ENCODE measurements around the gene SIPA1. TPM values are rescaled to one million over a fixed set of nuclear protein-coding genes. Genes with fewer than 3 reads are reported as not detected.

Gene SIPA1
- total RNA-seq, 1 experiment from 2014 or later, result 30.0 TPM

DNA sequence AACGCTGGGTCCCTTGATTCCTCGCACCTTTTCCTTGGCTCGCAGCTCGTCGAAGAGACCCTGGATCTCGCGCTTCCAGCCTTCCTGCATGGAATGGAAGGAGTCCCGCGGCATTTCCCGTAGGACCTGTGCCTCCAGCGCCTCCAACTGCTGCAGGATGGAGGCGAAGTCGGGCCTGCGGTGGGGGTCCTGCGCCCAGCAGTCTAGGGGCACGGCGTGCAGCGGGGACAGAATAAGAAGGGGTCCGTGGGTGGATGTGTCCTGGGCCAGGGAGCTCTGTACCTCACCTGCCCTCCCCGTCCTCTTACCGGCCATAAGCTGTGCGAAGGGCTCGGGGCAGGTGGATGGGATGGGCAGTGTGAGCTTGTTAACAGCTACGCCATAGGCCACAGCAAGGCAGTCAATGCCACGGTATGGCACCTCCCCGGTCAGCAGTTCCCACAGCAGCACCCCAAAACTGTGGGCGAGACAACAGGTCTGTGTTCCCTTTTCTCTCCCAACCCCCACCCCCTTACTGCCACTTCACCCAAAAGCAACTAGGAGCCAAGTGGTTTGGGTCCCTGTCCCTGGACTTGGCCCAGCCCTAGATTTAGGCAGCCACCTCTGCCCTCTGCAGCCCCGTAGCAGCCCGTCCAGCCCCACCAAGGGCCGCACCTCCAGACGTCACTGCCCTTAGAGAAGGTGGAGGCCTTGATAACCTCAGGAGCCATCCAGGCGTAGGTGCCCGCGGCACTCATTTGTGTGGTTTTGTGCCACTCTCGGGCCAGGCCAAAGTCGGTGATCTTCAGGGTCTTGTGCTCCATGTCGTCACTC, 30.1 kb upstream of the SIPA1 start:
- no peak for DNase-seq (ENCODE audit: low spot score)
- Histone ChIP-seq H3K4me1 (ENCODE audit: insufficient read depth, low read length, poor library complexity, severe bottlenecking) (peaks cover 22% of the 10 kb centered on the region), H3K9me3 (ENCODE audit: low read depth, low read length, poor library complexity, severe bottlenecking) (no peaks in the 10 kb centered on the region), H3K27ac (ENCODE audit: low read depth, low read length, poor library complexity, severe bottlenecking) (peak overlapping the region; percentile 57), H3K36me3 (ENCODE audit: insufficient read depth, low read length, poor library complexity, severe bottlenecking) (peaks cover 28% of the 10 kb centered on the region), H3K27me3 (replicated peaks; ENCODE audit: insufficient read depth, low read depth, low read length, poor library complexity) (no peaks in the 10 kb centered on the region), H3K4me3 (ENCODE audit: low read depth, low read length, poor library complexity, severe bottlenecking) (peak overlapping the region; percentile 35)
- no peak for TF ChIP-seq EZH2 (IDR thresholded peaks at IDR 0.05; ENCODE audit: borderline replicate concordance, low read depth, low read length, poor library complexity, severe bottlenecking)
- TF ChIP-seq, protein P1, sequence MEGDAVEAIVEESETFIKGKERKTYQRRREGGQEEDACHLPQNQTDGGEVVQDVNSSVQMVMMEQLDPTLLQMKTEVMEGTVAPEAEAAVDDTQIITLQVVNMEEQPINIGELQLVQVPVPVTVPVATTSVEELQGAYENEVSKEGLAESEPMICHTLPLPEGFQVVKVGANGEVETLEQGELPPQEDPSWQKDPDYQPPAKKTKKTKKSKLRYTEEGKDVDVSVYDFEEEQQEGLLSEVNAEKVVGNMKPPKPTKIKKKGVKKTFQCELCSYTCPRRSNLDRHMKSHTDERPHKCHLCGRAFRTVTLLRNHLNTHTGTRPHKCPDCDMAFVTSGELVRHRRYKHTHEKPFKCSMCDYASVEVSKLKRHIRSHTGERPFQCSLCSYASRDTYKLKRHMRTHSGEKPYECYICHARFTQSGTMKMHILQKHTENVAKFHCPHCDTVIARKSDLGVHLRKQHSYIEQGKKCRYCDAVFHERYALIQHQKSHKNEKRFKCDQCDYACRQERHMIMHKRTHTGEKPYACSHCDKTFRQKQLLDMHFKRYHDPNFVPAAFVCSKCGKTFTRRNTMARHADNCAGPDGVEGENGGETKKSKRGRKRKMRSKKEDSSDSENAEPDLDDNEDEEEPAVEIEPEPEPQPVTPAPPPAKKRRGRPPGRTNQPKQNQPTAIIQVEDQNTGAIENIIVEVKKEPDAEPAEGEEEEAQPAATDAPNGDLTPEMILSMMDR (conservative IDR thresholded peaks at IDR 0.05; ENCODE audit: low read depth, low read length), result no peak
- intact Hi-C loops (cut with micrococcal nuclease; ENCODE audit: unreplicated experiment), result loop anchor here (5.0 kb wide), 1 partner anchor 36 kb away; the partner anchor contains the start of genes FAM89B and ZNRD2
- BruUV-seq (replicated peaks), result no TSS peak
- CTCF ChIA-PET, result interaction anchor here (1.0 to 2.5 kb wide), 3 partner anchors 14 to 68 kb away, joined by 3 to 9 read pairs (median 6); partner anchors contain the start of gene ZNRD2
- POLR2A ChIA-PET (ENCODE audit: low non-redundant PET), result no interaction called here

DNA sequence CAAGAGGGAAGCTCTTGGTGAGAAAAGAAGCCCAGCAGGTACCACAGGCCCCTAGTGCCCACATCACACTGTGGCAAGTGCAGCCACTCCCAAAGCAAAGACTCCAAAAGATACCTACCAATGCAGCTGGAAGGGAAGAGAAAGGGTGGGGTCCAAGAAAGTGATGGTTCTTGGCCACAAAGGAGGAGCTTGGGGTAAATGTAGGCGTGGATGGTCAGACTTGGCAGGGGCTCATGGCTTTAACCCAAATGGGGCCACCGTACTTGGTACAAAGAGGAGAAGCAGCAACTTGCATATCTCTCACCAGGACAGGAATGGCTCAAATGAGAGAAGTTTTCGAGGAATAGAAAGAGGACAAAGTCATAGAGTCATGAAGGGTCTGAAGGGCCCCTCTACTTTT, 28.7 kb upstream of the SIPA1 start:
- no peak overlapping the region for H3K4me3 ChIP-seq (ENCODE audit: low read depth, low read length, poor library complexity, severe bottlenecking)
- H3K27me3 ChIP-seq (replicated peaks; ENCODE audit: insufficient read depth, low read depth, low read length, poor library complexity), result no peaks in the 10 kb centered on the region
- ChIA-PET POLR2A (ENCODE audit: low non-redundant PET) (no interaction called here), CTCF (no interaction called here)
- peaks cover 20% of the 10 kb centered on the region for H3K36me3 ChIP-seq (ENCODE audit: insufficient read depth, low read length, poor library complexity, severe bottlenecking)
- intact Hi-C loops (cut with micrococcal nuclease; ENCODE audit: unreplicated experiment), result loop anchor here (5.0 kb wide), 1 partner anchor 37 kb away; the partner anchor contains the start of genes FAM89B and ZNRD2
- BruUV-seq (replicated peaks), result no TSS peak
- H3K9me3 ChIP-seq (ENCODE audit: low read depth, low read length, poor library complexity, severe bottlenecking), result no peaks in the 10 kb centered on the region
- no peak for DNase-seq (ENCODE audit: low spot score)
- peaks cover 28% of the 10 kb centered on the region for H3K4me1 ChIP-seq (ENCODE audit: insufficient read depth, low read length, poor library complexity, severe bottlenecking)
- no peak overlapping the region for H3K27ac ChIP-seq (ENCODE audit: low read depth, low read length, poor library complexity, severe bottlenecking)
- TF ChIP-seq, protein P1 (conservative IDR thresholded peaks at IDR 0.05; ENCODE audit: low read depth, low read length), result no peak
- no peak for TF ChIP-seq EZH2 (IDR thresholded peaks at IDR 0.05; ENCODE audit: borderline replicate concordance, low read depth, low read length, poor library complexity, severe bottlenecking)

DNA sequence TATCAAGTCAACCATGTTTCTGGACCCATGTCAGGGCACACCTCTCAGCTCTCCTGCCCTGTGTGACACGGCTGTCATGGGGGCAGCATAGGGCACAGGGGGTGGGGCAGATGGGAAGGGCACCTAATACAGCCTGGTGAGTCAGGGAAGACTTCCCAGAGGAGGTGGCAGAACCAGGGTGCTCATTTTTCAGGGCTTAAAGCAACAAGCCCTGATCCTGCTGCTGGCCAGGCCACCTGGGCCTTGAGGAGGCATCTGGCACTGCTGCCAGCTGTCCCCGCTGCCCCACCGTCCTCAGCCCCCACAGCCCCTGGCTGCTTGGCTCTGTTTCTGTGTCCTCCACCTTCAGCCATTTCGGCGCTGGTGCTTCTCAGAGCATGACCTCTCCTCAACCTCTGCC, 28.2 kb upstream of the SIPA1 start:
- H3K27me3 ChIP-seq (replicated peaks; ENCODE audit: insufficient read depth, low read depth, low read length, poor library complexity), result no peaks in the 10 kb centered on the region
- CTCF ChIA-PET, result no interaction called here
- no peak overlapping the region for H3K4me3 ChIP-seq (ENCODE audit: low read depth, low read length, poor library complexity, severe bottlenecking)
- DNase-seq (ENCODE audit: low spot score), result no peak
- H3K36me3 ChIP-seq (ENCODE audit: insufficient read depth, low read length, poor library complexity, severe bottlenecking), result peaks cover 17% of the 10 kb centered on the region
- POLR2A ChIA-PET (ENCODE audit: low non-redundant PET), result no interaction called here
- no peak overlapping the region for H3K27ac ChIP-seq (ENCODE audit: low read depth, low read length, poor library complexity, severe bottlenecking)
- H3K9me3 ChIP-seq (ENCODE audit: low read depth, low read length, poor library complexity, severe bottlenecking), result no peaks in the 10 kb centered on the region
- H3K4me1 ChIP-seq (ENCODE audit: insufficient read depth, low read length, poor library complexity, severe bottlenecking), result peaks cover 28% of the 10 kb centered on the region
- intact Hi-C loops (cut with micrococcal nuclease; ENCODE audit: unreplicated experiment), result loop anchor here (5.0 kb wide), 1 partner anchor 37 kb away; the partner anchor contains the start of genes FAM89B and ZNRD2
- BruUV-seq (replicated peaks), result no TSS peak
- no peak for TF ChIP-seq EZH2 (IDR thresholded peaks at IDR 0.05; ENCODE audit: borderline replicate concordance, low read depth, low read length, poor library complexity, severe bottlenecking)
- TF ChIP-seq, protein P1 (conservative IDR thresholded peaks at IDR 0.05; ENCODE audit: low read depth, low read length), result no peak
